Body of pancreas (tissue), 4 donors: Measurements from ENCODE around the gene CCDC138. TPM values are rescaled to one million over a fixed set of nuclear protein-coding genes. Genes with fewer than 3 reads are reported as not detected.

ENCODE experiments used
- ATAC-seq: fragments of 150-250 bp; one replicate; pipeline ENCODE4 v1.9.1; 2016
- DNase-seq, 4 donors: peaks; one replicate each; pipeline ENCODE4 v3.0.0-alpha.2; 2019
- H3K27ac ChIP-seq, 4 donors: fragments of 200-600 bp; sonication (generic); 1 replicate in 3 of 4; 2 replicates in 1 of 4; pipeline versions ENCODE4 v1.5.1 to v1.6.1; 2016 to 2019; ENCODE audit warnings: mild to moderate bottlenecking in 1 of 4, mixed read lengths in 1 of 4, moderate library complexity in 1 of 4
- H3K27me3 ChIP-seq, 2 donors: fragments of 200-600 bp; sonication (generic); one replicate each; pipeline ENCODE4 v1.6.0; 2016; ENCODE audit warnings: mild to moderate bottlenecking in 1 of 2
- H3K36me3 ChIP-seq, 2 donors: fragments of 200-600 bp; sonication (generic); replicated peaks in 1 of 2; 2 replicates each; pipeline ENCODE4 v1.5.1; 2016; ENCODE audit warnings: low read depth in 2 of 2; ENCODE audit not compliant: insufficient read depth in 1 of 2
- H3K4me1 ChIP-seq: fragments of 200-600 bp; sonication (generic); one replicate; pipeline ENCODE4 v1.6.0; 2016
- H3K4me3 ChIP-seq, 2 donors: fragments of 200-600 bp; sonication (generic); 1 replicate in 1 of 2; 2 replicates in 1 of 2; pipeline ENCODE4 v1.5.1; 2016 to 2019
- H3K9me3 ChIP-seq, 3 donors: fragments of 200-600 bp; sonication (generic); 1 replicate in 2 of 3; 2 replicates in 1 of 3; pipeline ENCODE4 v1.5.1; 2016
- CTCF ChIP-seq, 7 experiments: fragments of 450-650 bp in 4 of 7; fragments of 200-600 bp in 3 of 7; sonication (generic) in 3 of 7; IDR thresholded peaks; one replicate each; pipeline ENCODE4 v1.5.1; 2016 to 2019; ENCODE audit warnings: antibody characterized with exemption in 7 of 7
- POLR2A ChIP-seq, 3 donors: fragments of 450-650 bp; IDR thresholded peaks; one replicate each; pipeline ENCODE4 v1.6.1; 2016; ENCODE audit warnings: antibody characterized with exemption in 3 of 3, mild to moderate bottlenecking in 2 of 3
- WGBS, 2 donors: methylation state at CpG; one replicate each; pipeline ENCODE4 v1.1.5; 2017; 5-methylcytosine and 5-hydroxymethylcytosine counted together
- intact Hi-C: fragments of 100-400 bp; cut with DNase I; formaldehyde crosslinking; loops from one replicate; pipeline ENCODE4 v1.15.1; 2023
- small RNA-seq: library from RNA; depleted of rRNA; stranded (forward); fragments of <200 nt; gene quantifications from one replicate; pipeline ENCODE3, GENCODE V24; 2016
- total RNA-seq, 2 donors: library from RNA; depleted of rRNA; stranded (reverse); fragments of >200 nt; gene quantifications; one replicate each; pipeline ENCODE4 v1.1.0, GENCODE V29; 2016

CCDC138 gene
- total RNA-seq, 2 donors from 2014 or later = 3.1 to 9.6 TPM

GRCh38 chr2:108924580-108925251 lies 138.1 kb downstream of the CCDC138 start:
- ATAC-seq (no peak), DNase-seq (no peak)
- 66 to 73% methylated on average over 14 of the region's 14 CpGs for WGBS, 2 donors
- Histone ChIP-seq H3K4me1 (no peaks in the 10 kb centered on the region), H3K9me3 (no peaks in the 10 kb centered on the region), H3K4me3 (no peak overlapping the region), H3K27ac (no peak overlapping the region), H3K27me3 (no peaks in the 10 kb centered on the region), H3K36me3 (no peaks in the 10 kb centered on the region)
- TF ChIP-seq CTCF (IDR thresholded peaks at IDR 0.05) = no peak
- intact Hi-C loops = no loop called here

- TF ChIP-seq CTCF (IDR thresholded peaks at IDR 0.05) (no peak), POLR2A (IDR thresholded peaks at IDR 0.05) (no peak)
- no peaks in the 10 kb centered on the region for H3K9me3 ChIP-seq
- H3K27ac ChIP-seq = no peak overlapping the region
- 73 to 77% methylated on average over 6 of the region's 6 CpGs for WGBS, 2 donors
- H3K4me3 ChIP-seq = no peak overlapping the region
- no peaks in the 10 kb centered on the region for H3K36me3 ChIP-seq
- no peak for ATAC-seq
- no peak for DNase-seq
- H3K4me1 ChIP-seq = no peaks in the 10 kb centered on the region
- no peaks in the 10 kb centered on the region for H3K27me3 ChIP-seq
- intact Hi-C loops = no loop called here
These were observed 138.7 kb downstream of the CCDC138 start for GRCh38 chr2:108925286-108925685.

GRCh38 chr2:108925735-108926134 lies 139.2 kb downstream of the CCDC138 start:
- Histone ChIP-seq H3K27ac (no peak overlapping the region), H3K36me3 (no peaks in the 10 kb centered on the region), H3K4me1 (no peaks in the 10 kb centered on the region), H3K4me3 (no peak overlapping the region), H3K27me3 (no peaks in the 10 kb centered on the region), H3K9me3 (no peaks in the 10 kb centered on the region)
- intact Hi-C loops = no loop called here
- DNase-seq = no peak
- TF ChIP-seq CTCF (IDR thresholded peaks at IDR 0.05) (no peak), POLR2A (IDR thresholded peaks at IDR 0.05) (no peak)
- no peak for ATAC-seq
- 76 to 77% methylated on average over 8 of the region's 8 CpGs for WGBS, 2 donors

Small RNAs within 50 kb of the gene (small RNA-seq; reads per million reads assigned to genes)
- not detected for gene AC073415.1

Other genes starting within 250 kb of the CCDC138 start
- 10 to 100 TPM; 33.9 to 71.6 TPM for gene RANBP2, start 67.3 kb upstream of the CCDC138 start, total RNA-seq
- not detected for gene EDAR, start 202.4 kb downstream of the CCDC138 start, total RNA-seq